Activated CD8-positive, alpha-beta memory T cell treated with anti-CD3 and anti-CD28 coated beads, Interleukin-2, amount 50 U/mL, for 24 hours (primary cell): ENCODE data around the gene DCDC1.
"Not testable (repeated sequence)": the region's sequence is repeated elsewhere in the genome, so short reads cannot be mapped to it uniquely, and the experiment has no call there.

ENCODE experiments used
- DNase-seq: peaks from one replicate; pipeline ENCODE4 v3.0.0-alpha.2; 2020; ENCODE audit errors: extremely low read depth

DCDC1 gene

GRCh38 chr11:31328697-31329096 lies 40.8 kb downstream of the DCDC1 start:
- DNase-seq = no peak

GRCh38 chr11:31327417-31327816 lies 42.1 kb downstream of the DCDC1 start:
- no peak for DNase-seq

- DNase-seq = no peak
Measured at GRCh38 chr11:31326470-31327148, 42.9 kb downstream of the DCDC1 start.

GRCh38 chr11:31325160-31325559 lies 44.4 kb downstream of the DCDC1 start:
- no peak for DNase-seq

- no peak for DNase-seq
Measured at GRCh38 chr11:31323145-31323544, 46.4 kb downstream of the DCDC1 start.

GRCh38 chr11:31321494-31321893 lies 48.0 kb downstream of the DCDC1 start:
- DNase-seq = not testable (repeated sequence)

- no peak for DNase-seq
Measured at GRCh38 chr11:31303644-31304180, 65.8 kb downstream of the DCDC1 start.

- no peak for DNase-seq
Measured at GRCh38 chr11:31301549-31302510, 67.7 kb downstream of the DCDC1 start.

- no peak for DNase-seq
Measured at GRCh38 chr11:31295308-31295707, 74.2 kb downstream of the DCDC1 start.

GRCh38 chr11:31273527-31273926 lies 96.0 kb downstream of the DCDC1 start:
- DNase-seq = not testable (repeated sequence)

GRCh38 chr11:31267720-31268119 lies 101.8 kb downstream of the DCDC1 start:
- no peak for DNase-seq

- DNase-seq = no peak
Measured at GRCh38 chr11:31264834-31265233, 104.7 kb downstream of the DCDC1 start.

GRCh38 chr11:31262761-31263160 lies 106.8 kb downstream of the DCDC1 start:
- no peak for DNase-seq

GRCh38 chr11:31259797-31260196 lies 109.7 kb downstream of the DCDC1 start:
- no peak for DNase-seq

- DNase-seq = no peak
Measured at GRCh38 chr11:31254415-31254814, 115.1 kb downstream of the DCDC1 start.

- DNase-seq = no peak
Measured at GRCh38 chr11:31248768-31249167, 120.8 kb downstream of the DCDC1 start.

GRCh38 chr11:31247321-31247720 lies 122.2 kb downstream of the DCDC1 start:
- no peak for DNase-seq

- DNase-seq = no peak
Measured at GRCh38 chr11:31246451-31247165, 122.9 kb downstream of the DCDC1 start.

- DNase-seq = no peak
Measured at GRCh38 chr11:31243706-31244105, 125.8 kb downstream of the DCDC1 start.

- DNase-seq = no peak
Measured at GRCh38 chr11:31240340-31240904, 129.1 kb downstream of the DCDC1 start.
